Esophagus muscularis mucosa (tissue), 4 donors: ENCODE measurements around the gene TPPP. TPM values are rescaled to one million over a fixed set of nuclear protein-coding genes. Genes with fewer than 3 reads are reported as not detected.

ENCODE experiments used
- DNase-seq: peaks from one replicate; pipeline ENCODE4 v3.0.0-alpha.2; 2017; ENCODE audit errors: extremely low spot score
- H3K27ac ChIP-seq, 4 donors: fragments of 200-600 bp; sonication (generic); replicated peaks in 1 of 4; 1 replicate in 3 of 4; 2 replicates in 1 of 4; pipeline ENCODE4 v1.5.1; 2016 to 2019; ENCODE audit warnings: mild to moderate bottlenecking in 1 of 4
- H3K27me3 ChIP-seq, 4 donors: fragments of 200-600 bp; sonication (generic); one replicate each; pipeline versions ENCODE4 v1.5.1 to v1.6.0; 2016 to 2019
- H3K36me3 ChIP-seq, 4 donors: fragments of 200-600 bp; sonication (generic); one replicate each; pipeline ENCODE4 v1.5.1; 2016 to 2019
- H3K4me1 ChIP-seq, 4 donors: fragments of 200-600 bp; sonication (generic); one replicate each; pipeline ENCODE4 v1.5.1; 2016 to 2019
- H3K4me3 ChIP-seq, 4 donors: fragments of 200-600 bp; sonication (generic); 1 replicate in 2 of 4; 2 replicates in 2 of 4; pipeline ENCODE4 v1.5.1; 2016 to 2019; ENCODE audit warnings: mild to moderate bottlenecking in 4 of 4, moderate library complexity in 1 of 4
- H3K9me3 ChIP-seq, 4 donors: fragments of 200-600 bp; sonication (generic); 1 replicate in 3 of 4; 2 replicates in 1 of 4; pipeline ENCODE4 v1.5.1; 2016 to 2019
- EP300 ChIP-seq: sonication (generic); formaldehyde crosslinking; IDR thresholded peaks from one replicate; pipeline ENCODE4 v1.6.1; 2017; ENCODE audit warnings: antibody characterized with exemption
- POLR2A ChIP-seq: fragments of 450-650 bp; IDR thresholded peaks from one replicate; pipeline ENCODE4 v1.6.1; 2017; ENCODE audit warnings: antibody characterized with exemption, moderate library complexity, mild to moderate bottlenecking, low read depth
- POLR2AphosphoS5 ChIP-seq, 2 donors: sonication (generic); formaldehyde crosslinking; IDR thresholded peaks; one replicate each; pipeline ENCODE4 v1.6.1; 2017; ENCODE audit warnings: antibody characterized with exemption in 2 of 2
- WGBS: methylation state at CpG from one replicate; pipeline ENCODE4 v1.1.5; 2018; 5-methylcytosine and 5-hydroxymethylcytosine counted together
- intact Hi-C: fragments of 100-400 bp; cut with DNase I; formaldehyde crosslinking; loops from one replicate; pipeline ENCODE4 v1.15.1; 2023
- total RNA-seq, 4 donors: library from RNA; depleted of rRNA; stranded (reverse); fragments of >200 nt; gene quantifications; one replicate each; pipeline versions ENCODE4 v1.1.0 to v1.2.1, GENCODE V29; 2016
- TF ChIP-seq, protein P1 (sequence below), 3 experiments: fragments of 200-600 bp in 2 of 3; fragments of 450-650 bp in 1 of 3; sonication (generic) in 2 of 3; IDR thresholded peaks; one replicate each; pipeline ENCODE4 v1.5.1; 2017 to 2019; ENCODE audit warnings: antibody characterized with exemption in 3 of 3, mild to moderate bottlenecking in 2 of 3, moderate library complexity in 1 of 3

Gene TPPP
- total RNA-seq, 4 donors from 2014 or later, result 19.5 to 45.7 (median 34.5) TPM

DNA sequence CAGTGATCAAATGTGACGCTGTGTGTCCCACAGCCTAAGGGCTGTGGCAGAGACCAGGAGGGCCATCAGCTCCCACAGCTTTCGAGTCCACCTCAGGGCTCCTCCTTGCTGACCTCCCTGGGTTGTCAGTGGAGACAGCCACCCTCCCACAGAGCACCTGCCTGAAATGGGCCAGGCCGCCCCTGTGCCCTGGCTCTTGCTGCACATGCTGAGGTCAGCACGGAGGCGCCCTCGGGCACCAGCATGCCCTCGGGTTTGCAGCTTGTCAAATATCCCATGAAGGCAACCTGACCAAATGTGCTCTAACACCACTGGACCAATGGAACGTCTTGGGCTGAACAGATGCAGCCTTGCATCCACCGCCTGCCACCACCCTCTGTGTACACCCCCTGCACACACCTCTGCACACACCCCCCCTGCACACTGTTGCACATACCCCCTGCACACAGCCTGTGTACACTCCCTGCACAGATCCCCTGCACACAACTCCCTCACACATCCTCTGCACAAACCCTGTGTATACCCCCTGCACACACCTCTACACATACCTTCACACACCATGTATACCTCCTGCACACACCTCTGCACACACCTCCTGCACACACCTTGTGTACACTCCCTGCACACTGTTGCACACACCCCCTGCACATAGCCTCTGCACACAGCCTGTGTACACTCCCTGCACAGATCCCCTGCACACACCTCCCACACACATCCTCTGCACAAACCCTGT, 83.0 kb downstream of the TPPP start:
- Histone ChIP-seq H3K36me3 (no peaks in the 10 kb centered on the region), H3K9me3 (no peaks in the 10 kb centered on the region), H3K27me3 (peaks cover 0 to 39% (median 0%) of the 10 kb centered on the region in 4 donors), H3K4me1 (peaks cover 10 to 25% (median 18%) of the 10 kb centered on the region in 4 donors), H3K4me3 (no peak overlapping the region), H3K27ac (no peak overlapping the region)
- no peak for DNase-seq
- 90% methylated on average over 2 of the region's 9 CpGs for WGBS
- TF ChIP-seq POLR2A (no peak), POLR2AphosphoS5 (IDR thresholded peaks at IDR 0.05) (no peak), EP300 (no peak)
- TF ChIP-seq, protein P1, sequence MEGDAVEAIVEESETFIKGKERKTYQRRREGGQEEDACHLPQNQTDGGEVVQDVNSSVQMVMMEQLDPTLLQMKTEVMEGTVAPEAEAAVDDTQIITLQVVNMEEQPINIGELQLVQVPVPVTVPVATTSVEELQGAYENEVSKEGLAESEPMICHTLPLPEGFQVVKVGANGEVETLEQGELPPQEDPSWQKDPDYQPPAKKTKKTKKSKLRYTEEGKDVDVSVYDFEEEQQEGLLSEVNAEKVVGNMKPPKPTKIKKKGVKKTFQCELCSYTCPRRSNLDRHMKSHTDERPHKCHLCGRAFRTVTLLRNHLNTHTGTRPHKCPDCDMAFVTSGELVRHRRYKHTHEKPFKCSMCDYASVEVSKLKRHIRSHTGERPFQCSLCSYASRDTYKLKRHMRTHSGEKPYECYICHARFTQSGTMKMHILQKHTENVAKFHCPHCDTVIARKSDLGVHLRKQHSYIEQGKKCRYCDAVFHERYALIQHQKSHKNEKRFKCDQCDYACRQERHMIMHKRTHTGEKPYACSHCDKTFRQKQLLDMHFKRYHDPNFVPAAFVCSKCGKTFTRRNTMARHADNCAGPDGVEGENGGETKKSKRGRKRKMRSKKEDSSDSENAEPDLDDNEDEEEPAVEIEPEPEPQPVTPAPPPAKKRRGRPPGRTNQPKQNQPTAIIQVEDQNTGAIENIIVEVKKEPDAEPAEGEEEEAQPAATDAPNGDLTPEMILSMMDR (IDR thresholded peaks at IDR 0.05), result no peak
- intact Hi-C loops, result loop anchor here (5.0 kb wide), 1 partner anchor 138 kb away; no protein-coding TSS in a partner anchor

Other genes starting within 250 kb of the TPPP start
- 1 to 10 TPM; 1.7 to 5.0 (median 2.8) TPM for gene SLC9A3, start 168.9 kb downstream of the TPPP start, total RNA-seq
- 1 to 10 TPM in 3 of 4 donors, under 1 TPM in 1; 0.83 to 1.8 (median 1.5) TPM for gene CEP72, start 81.0 kb downstream of the TPPP start, total RNA-seq
- gene ZDHHC11B, start 91.4 kb upstream of the TPPP start, total RNA-seq, result 10 to 100 TPM in 1 of 4 donors, 1 to 10 TPM in 3; 2.2 to 11.7 (median 6.2) TPM
- 10 to 100 TPM in 2 of 4 donors, 1 to 10 TPM in 2; 4.3 to 13.5 (median 10.9) TPM for gene ZDHHC11, start 157.6 kb upstream of the TPPP start, total RNA-seq
- gene BRD9, start 199.4 kb upstream of the TPPP start, total RNA-seq, result 10 to 100 TPM; 26.5 to 44.9 (median 34.3) TPM
- gene TRIP13, start 199.5 kb upstream of the TPPP start, total RNA-seq, result under 1 TPM in 3 of 4 donors, not detected in 1; 0.65 to 0.92 (median 0.66) TPM